T-helper 2 cell treated with Interferon-gamma antibody and Interleukin-4, amounts not matched to agents 100 ng/mL and 5 ng/mL, for 36 hours (primary cell): ENCODE results near the gene ANXA8L1. TPM values are rescaled to one million over a fixed set of nuclear protein-coding genes. Genes with fewer than 3 reads are reported as not detected.
"Not testable (repeated sequence)": the region's sequence is repeated elsewhere in the genome, so short reads cannot be mapped to it uniquely, and the experiment has no call there.

ENCODE experiments used
- intact Hi-C: fragments of 100-400 bp; cut with micrococcal nuclease; formaldehyde crosslinking; loops from one replicate; pipeline ENCODE4 v1.15.1; 2023
- total RNA-seq: library from RNA; stranded (reverse); gene quantifications from 2 replicates; pipeline ENCODE4 v1.2.3, GENCODE V29; 2022

ANXA8L1 gene
- total RNA-seq: 0.52 and 0.86 TPM in 2 replicates

- intact Hi-C loops: not testable (repeated sequence)
Measured at GRCh38 chr10:46375406-46375805, at the start of gene ANXA8L1. ANXA8L1 (plus strand) TSS chr10:46375776; CDS start chr10:46375852, 76 bp downstream.

- intact Hi-C loops: loop anchor here (10.0 kb wide), 1 partner anchor 101 kb away; no protein-coding TSS in a partner anchor
Measured at GRCh38 chr10:46326066-46326465, 49.5 kb upstream of the ANXA8L1 start.

- intact Hi-C loops: loop anchor here (10.0 kb wide), 1 partner anchor 102 kb away; no protein-coding TSS in a partner anchor
Measured at GRCh38 chr10:46326971-46327370, 48.6 kb upstream of the ANXA8L1 start.

- intact Hi-C loops: loop anchor here (10.0 kb wide), 1 partner anchor 103 kb away; no protein-coding TSS in a partner anchor
Measured at GRCh38 chr10:46327685-46328084, 47.9 kb upstream of the ANXA8L1 start.

- intact Hi-C loops: loop anchor here (10.0 kb wide), 1 partner anchor 104 kb away; no protein-coding TSS in a partner anchor
Measured at GRCh38 chr10:46328853-46329689, 46.5 kb upstream of the ANXA8L1 start.

- intact Hi-C loops: loop anchor here (10.0 kb wide), 1 partner anchor 105 kb away; no protein-coding TSS in a partner anchor
Measured at GRCh38 chr10:46329690-46330016, 45.9 kb upstream of the ANXA8L1 start.

- intact Hi-C loops: no loop called here
Measured at GRCh38 chr10:46330894-46331293, 44.7 kb upstream of the ANXA8L1 start.

GRCh38 chr10:46365484-46365883 lies 10.1 kb upstream of the ANXA8L1 start:
- intact Hi-C loops: not testable (repeated sequence)

- intact Hi-C loops: not testable (repeated sequence)
Measured at GRCh38 chr10:46367209-46367608, 8.4 kb upstream of the ANXA8L1 start.

GRCh38 chr10:46367666-46368240 lies 7.8 kb upstream of the ANXA8L1 start:
- intact Hi-C loops: not testable (repeated sequence)

- intact Hi-C loops: not testable (repeated sequence)
Measured at GRCh38 chr10:46368956-46369355, 6.6 kb upstream of the ANXA8L1 start.

- intact Hi-C loops: not testable (repeated sequence)
Measured at GRCh38 chr10:46374410-46374809, 1.2 kb upstream of the ANXA8L1 start.

- intact Hi-C loops: not testable (repeated sequence)
Measured at GRCh38 chr10:46377022-46377421, 1.4 kb downstream of the ANXA8L1 start.

GRCh38 chr10:46377651-46378050 lies 2.1 kb downstream of the ANXA8L1 start:
- intact Hi-C loops: not testable (repeated sequence)

GRCh38 chr10:46378108-46378507 lies 2.5 kb downstream of the ANXA8L1 start:
- intact Hi-C loops: not testable (repeated sequence)

GRCh38 chr10:46379233-46379848 lies 3.8 kb downstream of the ANXA8L1 start:
- intact Hi-C loops: not testable (repeated sequence)

GRCh38 chr10:46385858-46386257 lies 10.3 kb downstream of the ANXA8L1 start:
- intact Hi-C loops: not testable (repeated sequence)

- intact Hi-C loops: not testable (repeated sequence)
Measured at GRCh38 chr10:46386694-46387093, 11.1 kb downstream of the ANXA8L1 start.

GRCh38 chr10:46387309-46387902 lies 11.8 kb downstream of the ANXA8L1 start:
- intact Hi-C loops: not testable (repeated sequence)

- intact Hi-C loops: not testable (repeated sequence)
Measured at GRCh38 chr10:46391422-46391821, 15.8 kb downstream of the ANXA8L1 start.

- intact Hi-C loops: not testable (repeated sequence)
Measured at GRCh38 chr10:46396441-46397279, 21.1 kb downstream of the ANXA8L1 start.
